ENCODE results near the gene DOCK11. TPM values are rescaled to one million over a fixed set of nuclear protein-coding genes. Genes with fewer than 3 reads are reported as not detected.

Gene DOCK11
- total RNA-seq, 4 donors from 2014 or later, result 13.1 to 33.1 (median 25.4) TPM

DNA sequence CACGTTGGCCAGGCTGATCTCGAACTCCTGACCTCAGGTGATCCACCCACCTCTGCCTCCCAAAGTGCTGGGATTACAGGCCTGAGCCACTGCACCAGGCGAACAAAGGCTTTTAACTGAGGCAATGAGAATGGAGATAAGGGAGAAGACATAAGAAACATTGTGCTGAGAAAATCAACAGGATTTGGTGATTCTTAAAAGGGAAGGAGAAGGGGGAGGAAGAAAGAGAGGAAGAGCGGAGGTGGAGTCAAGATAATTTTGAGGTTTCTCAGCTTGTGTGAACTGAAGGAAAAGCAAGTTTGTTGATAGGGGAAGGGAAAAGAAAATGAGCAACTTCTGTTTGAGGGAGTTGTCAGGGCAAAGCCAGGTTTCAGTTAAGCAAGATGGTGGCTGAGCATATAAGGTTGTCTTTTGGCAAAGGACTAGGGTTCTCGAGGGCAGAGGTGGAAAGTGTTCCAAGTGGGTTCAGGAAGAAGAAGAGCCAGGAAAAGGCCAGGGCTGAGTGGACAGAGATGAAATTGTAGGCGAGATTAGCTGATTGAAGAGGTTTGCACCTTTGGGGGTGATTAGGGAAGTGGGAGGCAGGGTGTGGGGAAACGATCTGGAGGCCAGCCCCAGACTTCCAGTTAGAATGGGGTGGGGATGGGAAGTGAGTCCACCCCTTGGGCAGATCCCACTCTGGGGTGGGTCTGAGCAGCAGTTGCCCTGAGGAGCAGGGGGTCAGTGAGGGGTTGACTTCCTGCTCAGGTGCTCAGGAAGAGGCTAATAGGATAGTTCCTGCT, 7.8 kb downstream of the DOCK11 start:
- Histone ChIP-seq H3K27ac (no peak overlapping the region), H3K9me3 (no peaks in the 10 kb centered on the region), H3K4me3 (no peak overlapping the region), H3K27me3 (no peaks in the 10 kb centered on the region), H3K4me1 (no peaks in the 10 kb centered on the region), H3K36me3 (no peaks in the 10 kb centered on the region)
- intact Hi-C loops (cut with DNase I; ENCODE audit: low total_unique reads), result no loop called here
- no peak for TF ChIP-seq POLR2A (IDR thresholded peaks at IDR 0.05)
- TF ChIP-seq, protein P1, sequence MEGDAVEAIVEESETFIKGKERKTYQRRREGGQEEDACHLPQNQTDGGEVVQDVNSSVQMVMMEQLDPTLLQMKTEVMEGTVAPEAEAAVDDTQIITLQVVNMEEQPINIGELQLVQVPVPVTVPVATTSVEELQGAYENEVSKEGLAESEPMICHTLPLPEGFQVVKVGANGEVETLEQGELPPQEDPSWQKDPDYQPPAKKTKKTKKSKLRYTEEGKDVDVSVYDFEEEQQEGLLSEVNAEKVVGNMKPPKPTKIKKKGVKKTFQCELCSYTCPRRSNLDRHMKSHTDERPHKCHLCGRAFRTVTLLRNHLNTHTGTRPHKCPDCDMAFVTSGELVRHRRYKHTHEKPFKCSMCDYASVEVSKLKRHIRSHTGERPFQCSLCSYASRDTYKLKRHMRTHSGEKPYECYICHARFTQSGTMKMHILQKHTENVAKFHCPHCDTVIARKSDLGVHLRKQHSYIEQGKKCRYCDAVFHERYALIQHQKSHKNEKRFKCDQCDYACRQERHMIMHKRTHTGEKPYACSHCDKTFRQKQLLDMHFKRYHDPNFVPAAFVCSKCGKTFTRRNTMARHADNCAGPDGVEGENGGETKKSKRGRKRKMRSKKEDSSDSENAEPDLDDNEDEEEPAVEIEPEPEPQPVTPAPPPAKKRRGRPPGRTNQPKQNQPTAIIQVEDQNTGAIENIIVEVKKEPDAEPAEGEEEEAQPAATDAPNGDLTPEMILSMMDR (IDR thresholded peaks at IDR 0.05), result no peak
- no peak for DNase-seq

DNA sequence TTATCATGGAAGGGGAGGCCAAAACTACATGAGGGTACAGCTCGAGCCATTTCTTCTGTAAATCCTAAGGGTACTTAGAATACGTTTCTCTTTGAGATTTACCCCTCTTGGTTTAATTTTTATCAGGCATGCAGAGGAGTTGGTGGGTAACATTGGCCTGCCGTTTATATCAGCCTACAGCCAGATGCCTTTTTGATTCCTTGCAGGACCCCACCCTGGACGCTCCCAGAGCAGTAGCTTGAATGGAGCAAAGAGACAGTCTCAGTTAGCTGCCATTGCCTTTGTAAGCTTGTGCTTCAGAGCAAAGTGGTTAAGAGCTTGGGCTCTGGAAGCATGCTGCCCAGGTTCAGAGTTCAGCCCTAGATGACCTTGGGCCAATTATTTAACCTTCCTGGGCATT, 9.0 kb downstream of the DOCK11 start:
- Histone ChIP-seq H3K36me3 (no peaks in the 10 kb centered on the region), H3K9me3 (no peaks in the 10 kb centered on the region), H3K27me3 (no peaks in the 10 kb centered on the region), H3K4me1 (no peaks in the 10 kb centered on the region), H3K27ac (no peak overlapping the region), H3K4me3 (no peak overlapping the region)
- TF ChIP-seq POLR2A (IDR thresholded peaks at IDR 0.05), result no peak
- TF ChIP-seq, protein P1 (IDR thresholded peaks at IDR 0.05), result no peak
- intact Hi-C loops (cut with DNase I; ENCODE audit: low total_unique reads), result no loop called here
- no peak for DNase-seq

DNA sequence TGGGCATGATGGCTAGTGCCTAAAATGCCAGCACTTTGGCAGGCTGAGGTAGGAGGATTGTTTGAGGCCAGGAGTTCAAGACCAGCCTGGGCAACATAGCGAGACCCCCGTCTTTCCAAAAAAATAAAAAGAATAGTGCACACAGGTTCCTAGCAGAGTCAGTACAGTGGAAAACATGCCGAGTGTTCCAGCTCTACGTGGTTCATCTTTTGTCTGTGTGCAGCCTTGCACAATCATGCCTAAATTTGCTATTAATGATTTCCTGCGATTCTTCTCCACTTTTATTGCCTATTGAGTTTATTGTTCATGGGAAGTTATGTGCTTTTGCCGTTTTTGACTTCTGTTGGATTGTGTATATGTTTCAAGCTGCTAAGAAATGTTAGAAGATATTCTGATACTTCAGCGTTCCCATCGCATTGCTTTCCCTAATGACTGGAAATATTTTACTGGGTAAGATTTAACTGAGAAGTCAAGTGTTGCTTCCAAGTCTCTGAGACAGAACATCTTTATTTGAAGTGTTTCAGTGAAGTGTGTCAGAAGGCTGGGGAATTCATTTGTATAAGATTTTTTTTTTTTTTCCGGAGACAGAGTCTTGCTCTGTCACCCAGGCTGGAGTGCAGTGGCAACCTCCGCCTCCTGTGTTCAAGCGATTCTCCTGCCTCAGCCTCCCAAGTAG, 11.3 kb downstream of the DOCK11 start:
- intact Hi-C loops (cut with DNase I; ENCODE audit: low total_unique reads), result no loop called here
- no peak for DNase-seq
- no peaks in the 10 kb centered on the region for H3K9me3 ChIP-seq
- no peak overlapping the region for H3K27ac ChIP-seq
- no peaks in the 10 kb centered on the region for H3K27me3 ChIP-seq
- TF ChIP-seq POLR2A (IDR thresholded peaks at IDR 0.05), result no peak
- TF ChIP-seq, protein P1 (IDR thresholded peaks at IDR 0.05), result no peak
- no peaks in the 10 kb centered on the region for H3K4me1 ChIP-seq
- H3K36me3 ChIP-seq, result no peaks in the 10 kb centered on the region
- no peak overlapping the region for H3K4me3 ChIP-seq

DNA sequence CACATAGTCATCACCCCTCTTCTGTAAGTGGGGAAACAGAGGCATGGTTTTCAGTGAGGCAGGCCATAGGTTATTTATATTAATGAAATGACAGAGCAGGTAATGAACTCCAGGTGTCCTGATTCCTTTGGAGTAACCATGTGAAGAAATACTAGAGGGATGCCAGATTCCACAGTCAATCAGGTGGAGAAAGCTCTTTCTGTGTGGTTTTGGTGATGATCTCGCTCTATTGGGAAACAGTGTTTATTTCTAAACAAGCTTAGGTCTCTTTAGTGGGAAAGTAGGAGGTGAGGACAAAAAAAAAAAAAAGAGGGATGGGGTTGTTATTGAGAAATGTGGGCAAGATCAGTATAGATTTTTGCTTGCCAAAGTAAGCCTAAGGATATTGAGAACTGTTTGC, 12.2 kb downstream of the DOCK11 start:
- no peak for DNase-seq
- H3K4me1 ChIP-seq, result no peaks in the 10 kb centered on the region
- H3K27ac ChIP-seq, result no peak overlapping the region
- no peaks in the 10 kb centered on the region for H3K27me3 ChIP-seq
- H3K36me3 ChIP-seq, result no peaks in the 10 kb centered on the region
- H3K9me3 ChIP-seq, result no peaks in the 10 kb centered on the region
- TF ChIP-seq, protein P1 (IDR thresholded peaks at IDR 0.05), result no peak
- TF ChIP-seq POLR2A (IDR thresholded peaks at IDR 0.05), result no peak
- no peak overlapping the region for H3K4me3 ChIP-seq
- intact Hi-C loops (cut with DNase I; ENCODE audit: low total_unique reads), result no loop called here

DNA sequence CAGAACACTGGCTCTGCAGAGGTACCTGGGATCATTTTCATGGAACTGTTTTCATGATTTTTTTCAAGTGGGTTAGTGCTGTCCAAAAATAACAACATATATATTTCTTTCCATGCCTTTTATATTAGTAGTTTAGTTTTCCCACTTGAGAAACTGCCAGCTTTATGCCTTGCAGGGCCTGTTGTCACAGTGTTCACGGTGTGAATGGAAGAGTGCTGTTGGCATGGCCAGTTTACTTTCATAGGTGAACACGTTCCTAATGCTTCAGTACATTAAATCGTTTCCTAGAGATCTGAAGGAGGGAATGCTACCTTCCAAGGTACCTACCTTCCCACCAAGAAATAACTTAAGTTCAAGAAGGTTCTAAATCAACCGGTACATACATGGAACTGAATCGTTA, 12.6 kb downstream of the DOCK11 start:
- H3K27ac ChIP-seq, result no peak overlapping the region
- no peaks in the 10 kb centered on the region for H3K36me3 ChIP-seq
- H3K9me3 ChIP-seq, result no peaks in the 10 kb centered on the region
- no peaks in the 10 kb centered on the region for H3K27me3 ChIP-seq
- no peak for DNase-seq
- H3K4me3 ChIP-seq, result no peak overlapping the region
- TF ChIP-seq, protein P1 (IDR thresholded peaks at IDR 0.05), result no peak
- no peak for TF ChIP-seq POLR2A (IDR thresholded peaks at IDR 0.05)
- intact Hi-C loops (cut with DNase I; ENCODE audit: low total_unique reads), result no loop called here
- no peaks in the 10 kb centered on the region for H3K4me1 ChIP-seq

All from uterus (tissue), 4 donors.